ENCODE data around the gene PPP3CB.

PPP3CB gene

GRCh38 chr10:73478636-73479035 is 17.2 kb downstream of the PPP3CB start:
- no peak for DNase-seq

DNA sequence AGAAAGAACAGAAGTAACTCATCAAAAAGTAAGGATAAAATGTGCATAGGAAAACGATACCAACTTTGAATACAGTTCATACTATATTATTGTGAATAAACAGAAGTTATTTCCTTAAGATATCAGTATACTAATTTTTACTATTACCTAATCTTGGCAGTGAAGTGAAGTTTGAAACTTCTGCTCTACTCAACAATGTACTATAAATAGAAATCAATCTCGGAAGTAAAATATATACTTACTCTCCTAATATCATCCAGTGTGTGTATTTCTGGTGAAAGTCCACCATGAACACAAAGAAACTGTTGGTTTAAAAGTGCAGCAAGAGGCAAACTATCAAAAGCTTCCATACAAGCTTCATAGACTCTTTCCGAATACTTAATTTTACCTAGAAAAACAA is 24.6 kb downstream of the PPP3CB start:
- no peak for DNase-seq

GRCh38 chr10:73469579-73469978 is 26.2 kb downstream of the PPP3CB start:
- no peak for DNase-seq

- no peak for DNase-seq
Observed at GRCh38 chr10:73467206-73467605, 28.6 kb downstream of the PPP3CB start.

GRCh38 chr10:73465978-73466726 is 29.7 kb downstream of the PPP3CB start:
- no peak for DNase-seq

DNA sequence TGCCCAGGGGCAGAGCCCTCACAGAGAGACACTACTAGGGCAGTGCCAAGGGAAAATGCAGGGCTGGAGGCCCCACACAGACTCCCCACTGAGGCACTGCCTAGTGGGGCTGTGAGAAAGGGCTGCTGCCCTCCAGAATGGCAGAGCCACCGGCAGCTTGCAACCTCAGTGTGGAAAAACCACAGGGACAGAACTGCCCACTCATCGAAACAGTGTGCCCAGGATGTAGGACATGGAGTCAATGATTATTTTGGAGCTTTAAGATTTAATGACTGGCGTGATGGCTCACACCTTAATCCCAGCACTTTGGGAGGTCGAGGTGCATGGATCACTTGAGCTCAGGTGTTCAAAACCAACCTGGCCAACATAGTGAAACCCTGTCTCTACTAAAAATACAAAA is 34.9 kb downstream of the PPP3CB start:
- no peak for DNase-seq

DNA sequence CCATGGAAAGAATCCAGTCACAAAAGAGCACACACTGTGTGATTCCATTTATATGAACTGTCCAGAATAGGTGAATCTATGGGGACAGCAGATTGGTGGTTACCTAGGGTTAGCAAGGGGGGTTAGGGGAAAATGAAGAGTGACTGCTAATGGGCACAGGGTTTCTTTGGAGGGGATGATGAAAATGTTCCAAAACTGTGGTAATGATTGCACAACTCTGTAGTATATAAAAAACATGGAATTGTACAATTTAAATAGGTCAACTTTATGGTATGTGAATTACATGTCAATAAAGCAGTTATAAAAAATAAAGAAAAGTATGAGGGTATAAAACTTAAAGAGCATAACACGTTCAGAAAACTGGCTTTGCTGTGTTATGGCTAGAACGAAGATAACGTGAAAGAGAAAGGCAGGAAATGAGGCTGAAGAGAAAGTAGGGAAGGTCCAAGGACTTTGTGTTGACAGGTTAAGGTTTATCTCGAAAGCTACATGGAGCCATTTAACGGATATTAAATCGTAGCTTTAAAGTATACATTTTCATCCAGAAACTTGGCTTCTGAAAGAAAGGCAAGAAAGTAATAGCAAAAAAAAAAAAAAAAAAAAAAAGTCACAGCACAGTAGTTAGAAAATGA is 36.0 kb downstream of the PPP3CB start:
- no peak for DNase-seq

GRCh38 chr10:73456187-73456890 is 39.5 kb downstream of the PPP3CB start:
- no peak for DNase-seq

- no peak for DNase-seq
Observed at GRCh38 chr10:73449113-73449512, 46.7 kb downstream of the PPP3CB start.

GRCh38 chr10:73448384-73448783 is 47.4 kb downstream of the PPP3CB start:
- no peak for DNase-seq

GRCh38 chr10:73446926-73447325 is 48.9 kb downstream of the PPP3CB start:
- DNase-seq: no peak

DNA sequence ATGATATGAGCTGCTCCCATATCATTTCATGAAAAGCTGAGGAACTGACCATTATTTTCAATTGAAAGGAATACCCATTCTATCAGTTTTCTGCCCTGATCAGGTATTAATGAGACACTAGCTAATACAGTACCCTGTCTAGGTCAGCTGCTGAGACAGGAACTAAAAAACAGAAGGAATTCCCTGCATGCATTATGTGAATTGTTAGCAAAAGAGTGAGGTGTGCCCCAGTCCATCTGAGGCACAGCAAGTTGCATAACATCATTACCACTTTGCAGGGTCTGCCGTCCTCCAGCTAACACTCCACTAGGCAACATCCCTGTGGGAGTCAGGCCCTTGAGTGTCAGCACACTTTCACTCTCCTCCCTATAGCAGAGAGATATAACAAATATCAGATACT is 51.4 kb downstream of the PPP3CB start:
- no peak for DNase-seq

DNA sequence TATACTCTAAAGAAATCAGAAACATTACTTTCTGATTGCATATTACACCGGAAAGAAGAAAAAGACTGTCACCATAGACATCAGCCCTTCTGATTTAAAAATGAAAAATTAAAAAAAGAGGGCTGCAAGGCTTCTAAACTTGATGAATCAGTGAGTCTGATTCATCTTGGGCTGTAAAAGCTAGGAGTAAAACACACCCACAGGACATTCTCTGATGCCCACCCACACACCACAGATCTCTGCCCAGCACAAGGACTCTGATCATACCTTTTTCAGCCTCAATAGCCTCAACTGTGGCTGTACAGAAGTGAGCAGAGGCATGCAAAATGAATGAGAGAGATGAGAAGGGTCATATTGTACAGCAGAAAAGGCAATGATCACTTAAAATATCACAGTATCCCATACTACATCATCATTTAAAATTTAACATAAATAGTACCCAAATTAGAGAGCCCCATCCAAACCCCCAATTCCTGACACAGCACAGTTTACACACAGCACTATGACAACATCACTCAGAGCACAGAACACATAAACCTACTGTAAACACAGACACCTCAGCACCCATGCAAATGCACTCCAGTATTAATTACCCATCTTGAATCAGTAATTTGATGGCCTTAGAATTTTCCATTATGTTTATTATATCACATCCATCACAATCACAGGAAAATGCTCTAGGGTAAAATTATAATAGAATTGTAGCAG is 56.1 kb downstream of the PPP3CB start:
- DNase-seq: no peak

DNA sequence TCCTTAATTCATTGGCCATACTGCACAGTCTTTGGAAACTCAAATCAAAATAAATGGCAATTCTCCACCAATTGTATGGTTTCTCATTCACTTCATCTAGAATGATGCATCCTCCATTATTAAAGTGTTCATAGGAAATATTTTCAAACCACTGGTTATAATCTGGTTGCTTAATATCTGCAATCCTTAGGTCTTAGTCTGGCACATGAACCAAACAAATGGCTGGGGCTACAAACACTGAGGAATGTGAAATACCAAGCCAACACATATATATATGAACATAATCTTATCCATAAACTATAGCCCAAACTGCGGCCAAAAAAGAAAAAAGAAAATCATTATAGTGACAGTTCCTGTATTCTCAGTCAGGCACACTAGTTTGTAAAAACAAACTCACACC is 56.8 kb downstream of the PPP3CB start:
- DNase-seq: no peak

- no peak for DNase-seq
Observed at GRCh38 chr10:73433538-73433867, 62.3 kb downstream of the PPP3CB start, which contains the start of gene MSS51. TSS of gene MSS51 (minus strand) at chr10:73433561. CDS start at chr10:73428284, 5,277 bp downstream.

GRCh38 chr10:73432646-73433537 is 62.9 kb downstream of the PPP3CB start:
- no peak for DNase-seq

DNA sequence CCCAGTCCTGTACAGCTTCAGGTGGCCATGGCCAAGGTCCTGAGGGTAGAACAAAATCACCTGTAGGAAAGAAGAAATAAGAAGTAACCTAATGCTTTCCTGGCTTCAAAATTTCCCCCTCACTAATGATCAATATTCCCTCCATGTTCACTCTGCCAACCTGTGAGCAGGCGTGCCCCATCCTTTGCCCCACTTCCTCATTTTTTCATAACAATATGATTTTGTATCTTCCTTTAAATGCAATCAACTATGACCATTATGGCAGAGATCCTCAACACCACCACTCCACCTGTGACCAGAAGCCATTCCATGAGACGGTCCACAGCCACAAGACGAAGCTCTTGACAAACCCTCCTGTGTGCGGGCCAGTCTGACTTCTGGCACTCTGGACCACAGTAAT is 69.5 kb downstream of the PPP3CB start:
- DNase-seq: no peak

GRCh38 chr10:73424478-73424877 is 71.3 kb downstream of the PPP3CB start:
- DNase-seq: no peak

DNA sequence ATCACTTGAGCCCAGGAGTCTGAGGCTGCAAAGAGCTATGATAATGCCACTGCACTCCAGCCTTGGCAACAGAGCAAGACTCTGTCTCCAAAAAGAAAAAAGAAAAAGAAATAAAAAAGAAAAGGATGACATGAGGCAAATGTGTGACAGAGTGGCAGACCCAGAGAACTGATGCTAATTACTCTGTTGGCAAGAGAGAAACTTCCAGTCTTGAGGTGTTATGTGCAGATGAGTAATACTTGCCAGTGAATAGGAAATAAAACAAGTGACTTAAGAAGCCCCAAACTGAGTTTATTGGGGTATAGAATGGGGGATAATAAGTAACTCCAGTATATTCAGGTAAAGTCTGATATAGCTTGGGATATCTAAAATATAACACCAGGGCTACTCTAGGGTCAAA is 72.5 kb downstream of the PPP3CB start:
- DNase-seq: no peak

DNA sequence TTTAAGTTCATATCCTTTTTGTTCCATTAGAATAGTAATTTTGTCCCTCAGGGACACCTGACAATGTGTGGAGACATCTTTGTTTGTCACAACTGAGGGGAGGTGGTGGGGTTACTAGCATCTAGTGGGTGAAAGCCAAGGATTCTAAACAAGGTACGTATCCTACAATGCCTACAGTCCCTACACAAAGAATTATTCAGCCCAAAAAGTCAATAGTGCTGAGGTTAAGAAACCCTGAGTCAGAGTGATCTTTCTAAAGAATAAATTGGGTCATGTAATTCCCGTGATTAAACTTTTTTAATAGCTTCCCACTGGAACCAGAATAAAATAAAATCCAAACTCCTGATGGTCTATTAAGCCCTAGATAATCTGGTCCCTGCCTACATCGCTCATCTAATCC is 79.3 kb downstream of the PPP3CB start:
- DNase-seq: no peak

DNA sequence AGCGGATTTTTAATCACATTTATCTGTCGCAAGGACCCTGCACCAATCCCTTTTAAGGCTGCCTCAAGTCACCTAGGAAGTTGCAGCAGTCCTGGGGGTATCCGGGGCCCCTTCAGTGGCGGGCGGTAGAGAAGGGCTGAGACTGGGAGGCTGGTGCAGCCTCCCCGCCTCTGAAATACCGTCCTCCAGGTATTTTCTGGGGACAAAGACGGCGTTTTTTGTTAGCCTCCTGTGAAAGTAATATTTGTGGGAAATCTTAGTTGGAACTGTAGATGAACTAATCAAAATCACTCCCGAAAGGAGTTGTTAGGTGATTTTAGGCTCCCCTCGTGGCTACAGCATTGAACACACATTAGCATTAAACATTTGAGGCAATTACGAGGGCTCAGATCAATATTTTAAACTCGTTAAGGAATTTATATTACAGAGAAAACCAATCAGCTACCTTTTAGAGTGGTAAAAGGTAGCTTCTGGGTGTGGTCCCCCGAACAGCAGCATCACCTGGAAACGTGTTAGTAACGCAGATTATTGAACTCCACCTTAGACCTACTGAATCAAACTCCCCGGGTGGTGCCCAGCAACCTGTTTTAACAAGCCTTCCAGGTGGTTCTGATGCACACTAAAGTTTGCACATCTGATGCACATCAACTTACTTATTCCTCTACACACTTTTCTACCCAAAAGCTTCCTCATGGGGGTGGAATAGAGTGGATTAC is 81.4 kb downstream of the PPP3CB start:
- no peak for DNase-seq

Data from NCI-H2029 treated with DMSO at 0.1 percent for 48 hours (cell line).